SU-DHL-6 (cell line): ENCODE results near the gene OPN1SW.

Experiments used
- EZH2phosphoT487 ChIP-seq: fragments of 200-600 bp; sonication (generic), shearing (Covaris generic); conservative IDR thresholded peaks from 2 replicates; pipeline ENCODE4 v1.6.1; 2018; ENCODE audit warnings: mild to moderate bottlenecking, antibody characterized with exemption, low read length, moderate library complexity, mixed read lengths
- TF ChIP-seq, protein P1 (sequence below): fragments of 200-600 bp; sonication (generic); IDR thresholded peaks from one replicate; pipeline ENCODE4 v1.5.1; 2017; ENCODE audit warnings: antibody characterized with exemption, mild to moderate bottlenecking, low read length, moderate library complexity; ENCODE audit not compliant: insufficient read depth, poor library complexity, severe bottlenecking

DNA sequence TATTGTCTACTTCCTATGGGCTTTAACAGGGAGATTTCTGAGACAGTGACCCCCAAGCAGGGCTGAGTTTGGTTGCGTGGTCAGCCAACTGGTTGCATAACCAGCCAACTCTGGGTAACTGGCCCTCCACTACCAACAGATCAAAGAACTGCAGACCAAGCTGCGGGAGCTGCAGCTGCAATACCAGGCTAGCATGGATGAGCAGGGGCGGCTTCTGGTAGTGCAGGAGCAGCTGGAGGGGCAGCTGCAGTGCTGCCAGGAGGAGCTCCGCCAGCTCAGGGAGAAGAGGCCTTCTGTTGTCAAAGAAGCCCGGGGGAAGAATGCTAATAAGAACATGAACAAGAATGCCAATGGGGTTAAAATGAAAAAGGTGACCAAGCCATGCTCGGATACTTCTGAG is 38.9 kb upstream of the OPN1SW start:
- TF ChIP-seq, protein P1, sequence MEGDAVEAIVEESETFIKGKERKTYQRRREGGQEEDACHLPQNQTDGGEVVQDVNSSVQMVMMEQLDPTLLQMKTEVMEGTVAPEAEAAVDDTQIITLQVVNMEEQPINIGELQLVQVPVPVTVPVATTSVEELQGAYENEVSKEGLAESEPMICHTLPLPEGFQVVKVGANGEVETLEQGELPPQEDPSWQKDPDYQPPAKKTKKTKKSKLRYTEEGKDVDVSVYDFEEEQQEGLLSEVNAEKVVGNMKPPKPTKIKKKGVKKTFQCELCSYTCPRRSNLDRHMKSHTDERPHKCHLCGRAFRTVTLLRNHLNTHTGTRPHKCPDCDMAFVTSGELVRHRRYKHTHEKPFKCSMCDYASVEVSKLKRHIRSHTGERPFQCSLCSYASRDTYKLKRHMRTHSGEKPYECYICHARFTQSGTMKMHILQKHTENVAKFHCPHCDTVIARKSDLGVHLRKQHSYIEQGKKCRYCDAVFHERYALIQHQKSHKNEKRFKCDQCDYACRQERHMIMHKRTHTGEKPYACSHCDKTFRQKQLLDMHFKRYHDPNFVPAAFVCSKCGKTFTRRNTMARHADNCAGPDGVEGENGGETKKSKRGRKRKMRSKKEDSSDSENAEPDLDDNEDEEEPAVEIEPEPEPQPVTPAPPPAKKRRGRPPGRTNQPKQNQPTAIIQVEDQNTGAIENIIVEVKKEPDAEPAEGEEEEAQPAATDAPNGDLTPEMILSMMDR, result no peak
- no peak for TF ChIP-seq EZH2phosphoT487
